ENCODE data around the gene CPPED1. TPM values are rescaled to one million over a fixed set of nuclear protein-coding genes. Genes with fewer than 3 reads are reported as not detected.

The CPPED1 gene
- total and polyA plus RNA-seq, 2 experiments from 2014 or later, result 6.2 to 7.3 TPM

- TF ChIP-seq ZNF462 (CRISPR knock-in tag; IDR thresholded peaks at IDR 0.05), result no peak
- TF ChIP-seq CTCF (conservative IDR thresholded peaks at IDR 0.05; ENCODE audit: low read depth in 2 of 2), result no peak
- no peak for TF ChIP-seq JUNB (IDR thresholded peaks at IDR 0.05; ENCODE audit: unreplicated experiment)
Measured at GRCh38 chr16:12685806-12686205, 117.9 kb downstream of the CPPED1 start (continued).

- ATAC-seq, result no peak
- Mint-ChIP-seq H3K4me1 (peaks cover 13% of the 10 kb centered on the region; the same call in 2 of the 3 replicates), H3K27me3 (ENCODE audit: insufficient read depth, low read depth, poor library complexity) (peaks cover 6% of the 10 kb centered on the region), H3K36me3 (ENCODE audit: low read depth) (peaks cover 4% of the 10 kb centered on the region; the same call in 2 of the 3 replicates), H3K27ac (no peak overlapping the region), H3K4me3 (no peak overlapping the region), H3K9me3 (peaks cover 10% of the 10 kb centered on the region; the same call in 2 of the 3 replicates)
- no peak overlapping the region for H3K4me2 ChIP-seq
- H3K4me1 ChIP-seq (ENCODE audit: insufficient read depth), result peaks cover 7% of the 10 kb centered on the region; the same call in 1 of the 2 replicates
- no peaks in the 10 kb centered on the region for H3K36me3 ChIP-seq (ENCODE audit: insufficient read depth)
- no peak overlapping the region for H3K4me3 ChIP-seq
- no peaks in the 10 kb centered on the region for H3K27me3 ChIP-seq (ENCODE audit: insufficient read depth)
- H3F3A ChIP-seq (replicated peaks; ENCODE audit: low read depth), result no peaks in the 10 kb centered on the region
- no peak overlapping the region for H2AFZ ChIP-seq
- no peaks in the 10 kb centered on the region for H4K20me1 ChIP-seq (replicated peaks; ENCODE audit: insufficient read depth)
- no peak for DNase-seq (ENCODE audit: low spot score)
- no peak overlapping the region for H3K27ac ChIP-seq (ENCODE audit: low read depth)
- H3K79me2 ChIP-seq (replicated peaks; ENCODE audit: insufficient read depth), result no peaks in the 10 kb centered on the region
- no peaks in the 10 kb centered on the region for H3K9me2 ChIP-seq (ENCODE audit: insufficient read depth)
- TF ChIP-seq EZH2phosphoT487 (IDR thresholded peaks at IDR 0.05; ENCODE audit: unreplicated experiment) (no peak), ZNF114 (CRISPR knock-in tag; IDR thresholded peaks at IDR 0.05) (no peak), REST (IDR thresholded peaks at IDR 0.05; ENCODE audit: unreplicated experiment) (no peak), JUNB (IDR thresholded peaks at IDR 0.05; ENCODE audit: unreplicated experiment) (no peak), ETS1 (IDR thresholded peaks at IDR 0.05) (no peak)
Measured at GRCh38 chr16:12682432-12683165, 121.1 kb downstream of the CPPED1 start.

All from GM23338 (cell line).